ENCODE measurements around the gene KIF18B.
"Not testable (repeated sequence)": the region's sequence is repeated elsewhere in the genome, so short reads cannot be mapped to it uniquely, and the experiment has no call there.

The KIF18B gene

GRCh38 chr17:44959821-44960531, 12.4 kb upstream of the KIF18B start:
- Histone ChIP-seq H3K27me3 (ENCODE audit: control insufficient read depth in 5 of 5, insufficient read depth in 4 of 5, low read length in 5 of 5) (peaks cover 25 to 54% (median 40%) of the 10 kb centered on the region in 5 donors), H3K9ac (ENCODE audit: low read length in 5 of 5) (no peak overlapping the region), H3K36me3 (ENCODE audit: control insufficient read depth in 5 of 5, insufficient read depth in 5 of 5, low read length in 5 of 5) (no peaks in the 10 kb centered on the region), H3K4me3 (ENCODE audit: low read depth in 1 of 5, low read length in 5 of 5) (no peak overlapping the region), H3K9me3 (ENCODE audit: control insufficient read depth in 5 of 5, low read length in 5 of 5) (no peaks in the 10 kb centered on the region), H3K4me1 (ENCODE audit: control insufficient read depth in 5 of 5, insufficient read depth in 5 of 5, low read length in 5 of 5) (peaks cover 0 to 7% (median 5%) of the 10 kb centered on the region in 5 donors), H3K27ac (ENCODE audit: low read depth, low read length) (no peak overlapping the region)

GRCh38 chr17:44956998-44957981, 9.7 kb upstream of the KIF18B start:
- Histone ChIP-seq H3K9ac (ENCODE audit: low read length in 5 of 5) (no peak overlapping the region), H3K4me1 (ENCODE audit: control insufficient read depth in 5 of 5, insufficient read depth in 5 of 5, low read length in 5 of 5) (peaks cover 0 to 7% (median 5%) of the 10 kb centered on the region in 5 donors), H3K4me3 (ENCODE audit: low read depth in 1 of 5, low read length in 5 of 5) (no peak overlapping the region), H3K27me3 (ENCODE audit: control insufficient read depth in 5 of 5, insufficient read depth in 4 of 5, low read length in 5 of 5) (peaks cover 20 to 37% (median 33%) of the 10 kb centered on the region in 5 donors), H3K9me3 (ENCODE audit: control insufficient read depth in 5 of 5, low read length in 5 of 5) (no peaks in the 10 kb centered on the region), H3K27ac (ENCODE audit: low read depth, low read length) (no peak overlapping the region), H3K36me3 (ENCODE audit: control insufficient read depth in 5 of 5, insufficient read depth in 5 of 5, low read length in 5 of 5) (no peaks in the 10 kb centered on the region)

- Histone ChIP-seq H3K4me3 (ENCODE audit: low read depth in 1 of 5, low read length in 5 of 5) (no peak overlapping the region), H3K9ac (ENCODE audit: low read length in 5 of 5) (no peak overlapping the region), H3K36me3 (ENCODE audit: control insufficient read depth in 5 of 5, insufficient read depth in 5 of 5, low read length in 5 of 5) (no peaks in the 10 kb centered on the region), H3K9me3 (ENCODE audit: control insufficient read depth in 5 of 5, low read length in 5 of 5) (no peaks in the 10 kb centered on the region), H3K27me3 (ENCODE audit: control insufficient read depth in 5 of 5, insufficient read depth in 4 of 5, low read length in 5 of 5) (peaks cover 13 to 32% (median 29%) of the 10 kb centered on the region in 5 donors), H3K4me1 (ENCODE audit: control insufficient read depth in 5 of 5, insufficient read depth in 5 of 5, low read length in 5 of 5) (peaks cover 0 to 7% (median 5%) of the 10 kb centered on the region in 5 donors), H3K27ac (ENCODE audit: low read depth, low read length) (no peak overlapping the region)
Observed at GRCh38 chr17:44955674-44956425, 8.3 kb upstream of the KIF18B start.

- Histone ChIP-seq H3K9me3 (ENCODE audit: control insufficient read depth in 5 of 5, low read length in 5 of 5) (no peaks in the 10 kb centered on the region), H3K27ac (ENCODE audit: low read depth, low read length) (no peak overlapping the region), H3K4me3 (ENCODE audit: low read depth in 1 of 5, low read length in 5 of 5) (no peak overlapping the region), H3K4me1 (ENCODE audit: control insufficient read depth in 5 of 5, insufficient read depth in 5 of 5, low read length in 5 of 5) (peaks cover 0 to 4% (median 3%) of the 10 kb centered on the region in 5 donors), H3K36me3 (ENCODE audit: control insufficient read depth in 5 of 5, insufficient read depth in 5 of 5, low read length in 5 of 5) (no peaks in the 10 kb centered on the region), H3K27me3 (ENCODE audit: control insufficient read depth in 5 of 5, insufficient read depth in 4 of 5, low read length in 5 of 5) (peaks cover 0 to 17% (median 12%) of the 10 kb centered on the region in 5 donors), H3K9ac (ENCODE audit: low read length in 5 of 5) (no peak overlapping the region)
Observed at GRCh38 chr17:44952946-44953475, 5.4 kb upstream of the KIF18B start.

- peak overlapping the region in 2 of 5 donors; percentile 70 to 82 for H3K9ac ChIP-seq (ENCODE audit: low read length in 5 of 5)
- H3K4me3 ChIP-seq (ENCODE audit: low read depth in 1 of 5, low read length in 5 of 5) = peak overlapping the region; percentile 66 to 88 (median 77)
- H3K27me3 ChIP-seq (ENCODE audit: control insufficient read depth in 5 of 5, insufficient read depth in 4 of 5, low read length in 5 of 5) = peaks cover 0 to 7% (median 0%) of the 10 kb centered on the region in 5 donors
- no peaks in the 10 kb centered on the region for H3K36me3 ChIP-seq (ENCODE audit: control insufficient read depth in 5 of 5, insufficient read depth in 5 of 5, low read length in 5 of 5)
- no peaks in the 10 kb centered on the region for H3K9me3 ChIP-seq (ENCODE audit: control insufficient read depth in 5 of 5, low read length in 5 of 5)
- no peak overlapping the region for H3K27ac ChIP-seq (ENCODE audit: low read depth, low read length)
- peaks cover 2 to 15% (median 13%) of the 10 kb centered on the region in 5 donors for H3K4me1 ChIP-seq (ENCODE audit: control insufficient read depth in 5 of 5, insufficient read depth in 5 of 5, low read length in 5 of 5)
Observed at GRCh38 chr17:44948315-44948795, 782 bp upstream of the KIF18B start.

GRCh38 chr17:44945652-44946051, 1.9 kb downstream of the KIF18B start:
- peaks cover 2 to 15% (median 13%) of the 10 kb centered on the region in 5 donors for H3K4me1 ChIP-seq (ENCODE audit: control insufficient read depth in 5 of 5, insufficient read depth in 5 of 5, low read length in 5 of 5)
- not testable (repeated sequence) for H3K4me3 ChIP-seq (ENCODE audit: low read depth in 1 of 5, low read length in 5 of 5); H3K9ac ChIP-seq (ENCODE audit: low read length in 5 of 5); H3K27me3 ChIP-seq (ENCODE audit: control insufficient read depth in 5 of 5, insufficient read depth in 4 of 5, low read length in 5 of 5); H3K27ac ChIP-seq (ENCODE audit: low read depth, low read length); H3K36me3 ChIP-seq (ENCODE audit: control insufficient read depth in 5 of 5, insufficient read depth in 5 of 5, low read length in 5 of 5); H3K9me3 ChIP-seq (ENCODE audit: control insufficient read depth in 5 of 5, low read length in 5 of 5)

- Histone ChIP-seq H3K27ac (ENCODE audit: low read depth, low read length) (no peak overlapping the region), H3K27me3 (ENCODE audit: control insufficient read depth in 5 of 5, insufficient read depth in 4 of 5, low read length in 5 of 5) (peaks cover 0 to 7% (median 0%) of the 10 kb centered on the region in 5 donors), H3K9ac (ENCODE audit: low read length in 5 of 5) (no peak overlapping the region), H3K9me3 (ENCODE audit: control insufficient read depth in 5 of 5, low read length in 5 of 5) (no peaks in the 10 kb centered on the region), H3K4me3 (ENCODE audit: low read depth in 1 of 5, low read length in 5 of 5) (no peak overlapping the region), H3K4me1 (ENCODE audit: control insufficient read depth in 5 of 5, insufficient read depth in 5 of 5, low read length in 5 of 5) (peaks cover 0 to 5% (median 5%) of the 10 kb centered on the region in 5 donors), H3K36me3 (ENCODE audit: control insufficient read depth in 5 of 5, insufficient read depth in 5 of 5, low read length in 5 of 5) (no peaks in the 10 kb centered on the region)
Observed at GRCh38 chr17:44942456-44942855, 5.1 kb downstream of the KIF18B start.

- H3K9ac ChIP-seq (ENCODE audit: low read length in 5 of 5) = no peak overlapping the region
- no peaks in the 10 kb centered on the region for H3K36me3 ChIP-seq (ENCODE audit: control insufficient read depth in 5 of 5, insufficient read depth in 5 of 5, low read length in 5 of 5)
- H3K4me3 ChIP-seq (ENCODE audit: low read depth in 1 of 5, low read length in 5 of 5) = no peak overlapping the region
- H3K4me1 ChIP-seq (ENCODE audit: control insufficient read depth in 5 of 5, insufficient read depth in 5 of 5, low read length in 5 of 5) = no peaks in the 10 kb centered on the region
- peaks cover 0 to 3% (median 0%) of the 10 kb centered on the region in 5 donors for H3K27me3 ChIP-seq (ENCODE audit: control insufficient read depth in 5 of 5, insufficient read depth in 4 of 5, low read length in 5 of 5)
- no peak overlapping the region for H3K27ac ChIP-seq (ENCODE audit: low read depth, low read length)
- no peaks in the 10 kb centered on the region for H3K9me3 ChIP-seq (ENCODE audit: control insufficient read depth in 5 of 5, low read length in 5 of 5)
Observed at GRCh38 chr17:44941712-44942331, 5.8 kb downstream of the KIF18B start.

GRCh38 chr17:44940768-44941167, 6.8 kb downstream of the KIF18B start:
- no peaks in the 10 kb centered on the region for H3K4me1 ChIP-seq (ENCODE audit: control insufficient read depth in 5 of 5, insufficient read depth in 5 of 5, low read length in 5 of 5)
- no peak overlapping the region for H3K27ac ChIP-seq (ENCODE audit: low read depth, low read length)
- H3K27me3 ChIP-seq (ENCODE audit: control insufficient read depth in 5 of 5, insufficient read depth in 4 of 5, low read length in 5 of 5) = no peaks in the 10 kb centered on the region
- no peak overlapping the region for H3K9ac ChIP-seq (ENCODE audit: low read length in 5 of 5)
- H3K36me3 ChIP-seq (ENCODE audit: control insufficient read depth in 5 of 5, insufficient read depth in 5 of 5, low read length in 5 of 5) = no peaks in the 10 kb centered on the region
- H3K9me3 ChIP-seq (ENCODE audit: control insufficient read depth in 5 of 5, low read length in 5 of 5) = no peaks in the 10 kb centered on the region
- no peak overlapping the region for H3K4me3 ChIP-seq (ENCODE audit: low read depth in 1 of 5, low read length in 5 of 5)

All from subcutaneous abdominal adipose tissue (tissue), 5 donors.